ENCODE results near the gene NRXN3.

- TF ChIP-seq CTCF (IDR thresholded peaks at IDR 0.05): no peak
- TF ChIP-seq POLR2A (IDR thresholded peaks at IDR 0.05): no peak
- TF ChIP-seq EP300 (IDR thresholded peaks at IDR 0.05; ENCODE audit: low read depth): no peak
Measured at GRCh38 chr14:79337761-79338160, 1167.6 kb downstream of the NRXN3 start.
